ENCODE results near the gene AUTS2.

AUTS2 gene

DNA sequence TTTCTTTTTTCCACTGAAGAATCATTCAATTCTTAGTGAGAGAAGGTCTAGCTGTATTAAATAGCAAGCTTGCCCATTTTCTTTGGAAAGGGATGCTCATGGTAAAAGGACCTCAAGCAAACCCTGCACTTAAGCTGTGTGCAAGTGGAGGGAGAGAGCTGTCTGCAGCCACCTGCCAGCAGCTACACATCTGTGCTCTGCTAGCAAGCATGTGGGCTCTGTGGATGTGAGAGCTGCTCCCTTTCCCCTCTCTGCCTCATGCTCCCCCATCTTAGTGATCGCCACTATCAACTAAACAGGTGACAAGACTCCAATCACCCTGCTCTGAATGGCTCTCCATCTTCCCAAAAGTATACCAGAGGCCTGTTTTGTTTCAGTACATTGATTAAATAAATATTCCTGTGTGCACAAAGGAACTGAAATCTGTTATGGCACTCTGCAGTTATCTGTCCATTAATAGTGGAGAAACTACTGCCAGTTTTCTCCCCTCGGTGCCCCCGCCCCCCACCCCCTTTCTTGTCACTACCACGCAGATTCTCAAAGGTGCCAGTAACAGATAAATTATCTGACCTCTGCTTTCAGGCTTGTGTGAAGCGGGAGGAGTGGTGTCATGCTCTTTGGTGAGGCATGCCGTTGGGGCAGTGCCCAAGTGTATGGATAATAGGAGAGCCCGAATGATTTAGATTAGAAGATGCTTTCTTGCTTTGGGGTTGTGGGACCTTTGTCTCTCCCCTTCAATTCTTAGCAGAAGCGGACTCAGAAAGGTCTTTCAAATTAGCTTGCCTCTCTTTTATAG is 26.4 kb downstream of the AUTS2 start:
- no peak for DNase-seq (ENCODE audit: low read depth, low spot score)
- TF ChIP-seq, protein P1, sequence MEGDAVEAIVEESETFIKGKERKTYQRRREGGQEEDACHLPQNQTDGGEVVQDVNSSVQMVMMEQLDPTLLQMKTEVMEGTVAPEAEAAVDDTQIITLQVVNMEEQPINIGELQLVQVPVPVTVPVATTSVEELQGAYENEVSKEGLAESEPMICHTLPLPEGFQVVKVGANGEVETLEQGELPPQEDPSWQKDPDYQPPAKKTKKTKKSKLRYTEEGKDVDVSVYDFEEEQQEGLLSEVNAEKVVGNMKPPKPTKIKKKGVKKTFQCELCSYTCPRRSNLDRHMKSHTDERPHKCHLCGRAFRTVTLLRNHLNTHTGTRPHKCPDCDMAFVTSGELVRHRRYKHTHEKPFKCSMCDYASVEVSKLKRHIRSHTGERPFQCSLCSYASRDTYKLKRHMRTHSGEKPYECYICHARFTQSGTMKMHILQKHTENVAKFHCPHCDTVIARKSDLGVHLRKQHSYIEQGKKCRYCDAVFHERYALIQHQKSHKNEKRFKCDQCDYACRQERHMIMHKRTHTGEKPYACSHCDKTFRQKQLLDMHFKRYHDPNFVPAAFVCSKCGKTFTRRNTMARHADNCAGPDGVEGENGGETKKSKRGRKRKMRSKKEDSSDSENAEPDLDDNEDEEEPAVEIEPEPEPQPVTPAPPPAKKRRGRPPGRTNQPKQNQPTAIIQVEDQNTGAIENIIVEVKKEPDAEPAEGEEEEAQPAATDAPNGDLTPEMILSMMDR (IDR thresholded peaks at IDR 0.05; ENCODE audit: insufficient read depth, low read length, missing control alignments) = no peak
- ChIA-PET POLR2A (no interaction called here), CTCF (interaction anchor here (1.0 kb wide), 1 partner anchor 416 kb away, joined by 3 read pairs; no protein-coding TSS in a partner anchor)
- no peak overlapping the region for H3K4me3 ChIP-seq (ENCODE audit: low read depth, low read length)

DNA sequence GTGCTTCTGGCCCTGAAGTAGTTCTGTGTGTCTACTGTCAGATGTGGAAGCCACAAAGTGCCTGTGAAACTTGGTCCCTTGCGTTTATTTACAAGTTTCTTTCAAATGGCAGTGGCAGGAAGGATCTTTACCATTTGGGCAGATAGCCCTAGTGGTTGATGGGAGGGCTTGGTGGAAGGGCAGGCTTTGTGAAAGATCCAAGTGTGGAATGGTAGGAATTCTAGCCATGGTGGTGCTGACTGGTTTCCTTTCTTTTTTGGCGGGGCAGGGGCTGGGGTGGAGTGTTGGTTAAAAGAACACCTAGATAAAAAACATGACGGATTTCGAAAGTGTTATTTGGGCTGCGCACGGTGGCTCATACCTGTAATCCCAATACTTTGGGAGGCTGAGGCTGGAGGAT is 27.0 kb downstream of the AUTS2 start:
- no peak overlapping the region for H3K4me3 ChIP-seq (ENCODE audit: low read depth, low read length)
- DNase-seq (ENCODE audit: low read depth, low spot score) = no peak
- CTCF ChIA-PET = no interaction called here
- POLR2A ChIA-PET = no interaction called here
- TF ChIP-seq, protein P1 (IDR thresholded peaks at IDR 0.05; ENCODE audit: insufficient read depth, low read length, missing control alignments) = no peak

DNA sequence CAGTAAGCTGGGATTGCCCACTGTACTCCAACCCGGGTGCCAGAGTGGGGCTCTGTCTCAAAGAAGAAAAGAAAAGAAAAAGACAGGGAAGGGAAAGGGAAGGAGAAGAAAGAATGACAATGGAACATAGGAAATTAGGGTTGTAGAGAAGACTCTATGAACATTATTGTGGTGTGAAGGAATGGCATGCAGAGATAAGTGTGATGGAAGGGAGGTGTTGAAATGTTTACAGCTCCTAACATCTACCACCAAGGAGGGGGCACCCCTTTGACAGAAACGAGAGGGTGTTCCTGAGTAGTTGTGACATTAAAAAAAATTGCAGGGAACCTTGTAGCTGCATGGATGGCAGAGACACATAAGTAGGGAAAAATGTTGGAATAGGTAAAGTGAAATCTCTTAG is 27.5 kb downstream of the AUTS2 start:
- TF ChIP-seq, protein P1 (IDR thresholded peaks at IDR 0.05; ENCODE audit: insufficient read depth, low read length, missing control alignments) = no peak
- POLR2A ChIA-PET = no interaction called here
- no peak for DNase-seq (ENCODE audit: low read depth, low spot score)
- CTCF ChIA-PET = interaction anchor here (1.8 kb wide), 1 partner anchor 8 kb away, joined by 5 read pairs; no protein-coding TSS in a partner anchor
- H3K4me3 ChIP-seq (ENCODE audit: low read depth, low read length) = no peak overlapping the region

DNA sequence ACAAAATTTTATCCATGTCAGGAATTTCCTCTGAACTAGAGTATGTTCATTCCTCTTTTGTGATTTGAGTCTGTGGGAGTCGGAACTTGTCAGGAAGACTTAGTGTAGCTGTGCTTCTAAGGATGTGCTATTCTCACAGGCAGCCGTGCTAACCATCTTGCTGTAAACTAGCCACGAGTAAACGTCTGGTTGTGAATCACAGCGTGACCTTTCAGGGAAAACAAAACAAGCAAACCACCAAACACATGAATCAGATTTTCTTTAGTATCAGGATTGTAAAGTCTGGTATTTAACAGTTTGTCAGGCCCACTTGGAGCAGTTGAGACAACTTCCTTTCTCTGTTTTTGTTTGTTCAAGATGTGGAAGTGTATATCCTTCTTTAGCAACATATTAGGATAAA is 32.0 kb downstream of the AUTS2 start:
- TF ChIP-seq, protein P1 (IDR thresholded peaks at IDR 0.05; ENCODE audit: insufficient read depth, low read length, missing control alignments) = no peak
- CTCF ChIA-PET = no interaction called here
- POLR2A ChIA-PET = no interaction called here
- DNase-seq (ENCODE audit: low read depth, low spot score) = peak; percentile 59
- no peak overlapping the region for H3K4me3 ChIP-seq (ENCODE audit: low read depth, low read length)

DNA sequence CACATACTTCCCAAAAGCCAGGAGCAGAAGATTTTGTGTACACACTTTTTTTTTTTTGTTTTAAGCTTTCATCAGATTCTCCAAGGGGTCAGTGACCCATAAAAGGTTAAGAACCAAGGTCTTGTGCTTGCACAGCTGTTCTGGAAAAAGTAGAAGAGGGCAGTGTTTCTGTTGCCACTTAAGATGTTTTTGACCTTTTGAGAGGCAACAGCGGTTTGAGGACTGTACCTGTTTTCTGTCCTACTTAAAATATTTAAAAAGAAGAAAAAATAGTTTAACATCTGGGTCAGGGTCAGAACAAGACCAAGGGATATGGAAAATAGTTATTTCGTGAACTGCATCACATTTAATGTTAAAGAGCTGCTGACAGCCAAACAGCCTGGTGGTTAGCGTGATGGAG is 32.9 kb downstream of the AUTS2 start:
- H3K4me3 ChIP-seq (ENCODE audit: low read depth, low read length) = no peak overlapping the region
- DNase-seq (ENCODE audit: low read depth, low spot score) = no peak
- ChIA-PET CTCF (no interaction called here), POLR2A (interaction anchor here (0.5 kb wide), 1 partner anchor 1170 kb away, joined by 3 read pairs; no protein-coding TSS in a partner anchor)
- TF ChIP-seq, protein P1 (IDR thresholded peaks at IDR 0.05; ENCODE audit: insufficient read depth, low read length, missing control alignments) = no peak

DNA sequence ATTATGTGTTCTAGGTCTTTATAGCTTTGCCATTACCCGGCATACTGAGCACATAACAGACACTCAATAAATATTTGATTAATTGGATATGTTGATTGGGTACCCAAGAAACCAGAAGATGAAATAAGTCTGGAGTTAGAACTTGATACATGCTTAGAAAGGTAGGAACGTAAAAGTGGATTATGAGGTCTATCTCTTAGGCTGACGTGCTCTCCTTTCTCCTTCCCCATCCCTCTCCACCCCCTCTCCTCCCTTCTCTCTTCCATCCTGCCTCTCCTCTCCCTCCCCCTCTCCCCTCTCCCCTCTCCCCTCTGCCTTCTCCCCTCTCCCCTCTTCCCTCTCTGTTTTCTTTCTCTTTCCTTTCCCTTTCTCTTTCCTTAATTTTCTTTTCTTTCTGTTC is 34.0 kb downstream of the AUTS2 start:
- TF ChIP-seq, protein P1 (IDR thresholded peaks at IDR 0.05; ENCODE audit: insufficient read depth, low read length, missing control alignments) = no peak
- CTCF ChIA-PET = no interaction called here
- DNase-seq (ENCODE audit: low read depth, low spot score) = no peak
- no peak overlapping the region for H3K4me3 ChIP-seq (ENCODE audit: low read depth, low read length)
- POLR2A ChIA-PET = no interaction called here
